SU-DHL-6 (cell line): ENCODE data around the gene SCO2.

Source experiments
- H2AFZ ChIP-seq: fragments of 200-600 bp; sonication (generic); 2 replicates; pipeline ENCODE4 v1.6.1; 2014; ENCODE audit warnings: low read depth, mild to moderate bottlenecking, moderate library complexity, mixed read lengths, antibody characterized with exemption, low read length; ENCODE audit not compliant: severe bottlenecking
- H3F3A ChIP-seq: fragments of 200-600 bp; shearing (Covaris generic); 2 replicates; pipeline ENCODE4 v1.6.0; 2016; ENCODE audit warnings: antibody characterized with exemption, mild to moderate bottlenecking; ENCODE audit not compliant: insufficient read depth
- H3K27ac ChIP-seq: fragments of 200-600 bp; sonication (generic); 2 replicates; pipeline ENCODE4 v1.5.1; 2016; ENCODE audit warnings: low read depth, mild to moderate bottlenecking, low read length, moderate library complexity, mixed read lengths
- H3K27me3 ChIP-seq: fragments of 200-600 bp; sonication (generic), shearing (Covaris generic); 2 replicates; pipeline ENCODE4 v1.6.0; 2014; ENCODE audit warnings: mild to moderate bottlenecking, low read length
- H3K36me3 ChIP-seq: fragments of 200-600 bp; sonication (generic); 2 replicates; pipeline ENCODE4 v1.6.1; 2014; ENCODE audit warnings: mild to moderate bottlenecking, low read length, mixed read lengths
- H3K4me2 ChIP-seq: fragments of 300-600, 200-600 bp; shearing (Covaris generic), sonication (generic); 2 replicates; pipeline ENCODE4 v1.6.0; 2014; ENCODE audit warnings: low read length, low read depth, mild to moderate bottlenecking; ENCODE audit not compliant: poor library complexity, severe bottlenecking
- H3K4me3 ChIP-seq: fragments of 200-600 bp; sonication (generic); 2 replicates; pipeline ENCODE4 v1.5.1; 2014; ENCODE audit warnings: antibody characterized with exemption, low read length, mild to moderate bottlenecking, mixed read lengths; ENCODE audit not compliant: insufficient read depth, poor library complexity, severe bottlenecking
- H3K79me2 ChIP-seq: fragments of 200-600 bp; sonication (generic); 2 replicates; pipeline ENCODE4 v1.6.1; 2014; ENCODE audit warnings: mild to moderate bottlenecking, low read length, moderate library complexity; ENCODE audit not compliant: insufficient read depth
- H3K9ac ChIP-seq: fragments of 200-600 bp; sonication (generic); 2 replicates; pipeline ENCODE4 v1.7.0; 2014; ENCODE audit warnings: mild to moderate bottlenecking, low read length
- H3K9me2 ChIP-seq: fragments of 200-600 bp; sonication (generic); replicated peaks from 2 replicates; pipeline ENCODE4 v1.6.1; 2014; ENCODE audit warnings: low read length; ENCODE audit not compliant: insufficient read depth
- H3K9me3 ChIP-seq: fragments of 200-600 bp; sonication (generic); 2 replicates; pipeline ENCODE4 v1.6.1; 2014; ENCODE audit warnings: low read length, mixed read lengths; ENCODE audit not compliant: insufficient read depth
- H4K20me1 ChIP-seq: fragments of 200-600 bp; sonication (generic); 2 replicates; pipeline ENCODE4 v1.6.1; 2014; ENCODE audit warnings: low read depth, mild to moderate bottlenecking, antibody characterized with exemption, low read length, moderate library complexity, mixed read lengths
- CTCF ChIP-seq: fragments of 200-600 bp; sonication (generic); IDR thresholded peaks from one replicate; pipeline ENCODE4 v1.5.1; 2017; ENCODE audit warnings: antibody characterized with exemption, mild to moderate bottlenecking, low read length, moderate library complexity; ENCODE audit not compliant: insufficient read depth, poor library complexity, severe bottlenecking
- EZH2phosphoT487 ChIP-seq: fragments of 200-600 bp; sonication (generic), shearing (Covaris generic); conservative IDR thresholded peaks from 2 replicates; pipeline ENCODE4 v1.6.1; 2018; ENCODE audit warnings: mild to moderate bottlenecking, antibody characterized with exemption, low read length, moderate library complexity, mixed read lengths

Gene SCO2

GRCh38 chr22:50507421-50507990 lies 17.9 kb downstream of the SCO2 start, which contains the start of gene LMF2:
LMF2 (minus strand) TSS chr22:50507702; CDS start chr22:50507675, 27 bp downstream.
- H3K27me3 ChIP-seq: no peaks in the 10 kb centered on the region
- peak within 1 kb of the TSS; percentile 93 for H3K9ac ChIP-seq
- no peak for TF ChIP-seq EZH2phosphoT487
- TF ChIP-seq CTCF: no peak
- H3K36me3 ChIP-seq: peaks cover 4% of the 10 kb centered on the region; the same call in 1 of the 2 replicates
- peaks cover 45% of the 10 kb centered on the region for H3K79me2 ChIP-seq
- no peaks in the 10 kb centered on the region for H3K9me3 ChIP-seq
- H3K9me2 ChIP-seq: no peaks in the 10 kb centered on the region
- peak within 1 kb of the TSS; percentile 86 for H3K4me3 ChIP-seq
- H3K27ac ChIP-seq: peak within 1 kb of the TSS; percentile 86
- peak within 1 kb of the TSS; percentile 96 for H3K4me2 ChIP-seq
- H3F3A ChIP-seq: peaks cover 9% of the 10 kb centered on the region
- H2AFZ ChIP-seq: peak within 1 kb of the TSS; percentile 76
- no peaks in the 10 kb centered on the region for H4K20me1 ChIP-seq

- TF ChIP-seq CTCF: no peak
- no peak for TF ChIP-seq EZH2phosphoT487
- Histone ChIP-seq H3K36me3 (no peaks in the 10 kb centered on the region), H2AFZ (peak overlapping the region; percentile 76), H3K9ac (peak overlapping the region; percentile 93), H3K9me3 (no peaks in the 10 kb centered on the region), H3K4me2 (peak overlapping the region; percentile 85), H3F3A (peaks cover 9% of the 10 kb centered on the region), H3K27ac (peak overlapping the region; percentile 53), H3K27me3 (no peaks in the 10 kb centered on the region), H3K79me2 (peaks cover 38% of the 10 kb centered on the region), H3K4me3 (peak overlapping the region; percentile 86), H3K9me2 (no peaks in the 10 kb centered on the region), H4K20me1 (no peaks in the 10 kb centered on the region)
These were observed 18.6 kb downstream of the SCO2 start for GRCh38 chr22:50506611-50507420.

- no peaks in the 10 kb centered on the region for H3K36me3 ChIP-seq
- peaks cover 33% of the 10 kb centered on the region for H3K79me2 ChIP-seq
- H2AFZ ChIP-seq: no peak overlapping the region
- H3K27ac ChIP-seq: no peak overlapping the region
- H3K4me3 ChIP-seq: peak overlapping the region; percentile 86
- peak overlapping the region; percentile 85 for H3K4me2 ChIP-seq
- no peaks in the 10 kb centered on the region for H4K20me1 ChIP-seq
- no peak for TF ChIP-seq EZH2phosphoT487
- no peak for TF ChIP-seq CTCF
- H3F3A ChIP-seq: peaks cover 9% of the 10 kb centered on the region
- H3K9me3 ChIP-seq: no peaks in the 10 kb centered on the region
- H3K9me2 ChIP-seq: no peaks in the 10 kb centered on the region
- no peaks in the 10 kb centered on the region for H3K27me3 ChIP-seq
- peak overlapping the region; percentile 93 for H3K9ac ChIP-seq
These were observed 19.4 kb downstream of the SCO2 start for GRCh38 chr22:50505776-50506610.
